Renal cortical epithelial cell (primary cell): Measurements from ENCODE around the gene COA6. TPM values are rescaled to one million over a fixed set of nuclear protein-coding genes. Genes with fewer than 3 reads are reported as not detected.

Experiments
- DNase-seq: peaks from one replicate; pipeline ENCODE4 v3.0.0-alpha.2; 2011; ENCODE audit warnings: low read depth
- total RNA-seq: library from RNA; depleted of rRNA; stranded (reverse); fragments of >200 nt; gene quantifications from 2 replicates; pipeline ENCODE4 v1.2.3, GENCODE V29; 2014

Gene COA6
- total RNA-seq, 1 donor from 2014 or later, result 11.5 TPM

DNA sequence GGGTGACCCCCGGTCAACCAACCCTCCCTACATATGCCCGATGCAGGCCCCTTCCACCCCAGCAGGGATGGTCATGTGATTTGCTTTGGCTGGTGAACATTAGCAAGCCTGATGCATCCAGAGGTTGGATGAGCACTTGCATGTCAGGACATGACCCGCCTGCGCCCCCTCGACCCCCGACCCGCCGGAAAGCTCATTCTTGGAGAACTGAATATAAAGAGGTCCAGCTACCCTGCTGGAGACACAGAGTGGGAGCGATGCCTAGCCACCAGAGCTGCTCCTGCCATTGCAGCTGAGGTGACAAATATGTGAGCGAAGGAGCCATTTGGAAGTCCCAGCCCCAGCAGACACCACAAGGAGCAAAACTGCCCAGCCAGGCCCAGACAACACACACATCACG, 39.6 kb downstream of the COA6 start:
- DNase-seq, result no peak

DNA sequence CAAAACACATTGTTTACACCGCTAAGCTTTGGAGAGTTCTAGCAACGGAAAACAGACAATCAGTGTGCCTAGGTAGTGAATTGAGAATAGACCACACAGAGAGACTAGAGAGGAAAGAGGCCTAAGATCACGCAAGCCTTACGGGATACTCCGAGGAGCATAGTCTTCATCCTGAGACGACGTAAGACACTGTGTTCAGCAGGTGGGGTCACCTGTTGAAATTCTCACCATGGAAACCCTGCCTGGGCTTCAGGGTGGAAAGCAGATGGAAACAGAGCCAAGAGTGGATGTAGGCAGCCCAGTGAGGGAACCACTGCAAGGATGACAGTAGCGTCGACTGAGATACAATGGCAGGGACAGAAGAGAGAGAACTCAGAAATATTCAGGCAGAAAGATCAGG, 40.2 kb downstream of the COA6 start:
- no peak for DNase-seq

DNA sequence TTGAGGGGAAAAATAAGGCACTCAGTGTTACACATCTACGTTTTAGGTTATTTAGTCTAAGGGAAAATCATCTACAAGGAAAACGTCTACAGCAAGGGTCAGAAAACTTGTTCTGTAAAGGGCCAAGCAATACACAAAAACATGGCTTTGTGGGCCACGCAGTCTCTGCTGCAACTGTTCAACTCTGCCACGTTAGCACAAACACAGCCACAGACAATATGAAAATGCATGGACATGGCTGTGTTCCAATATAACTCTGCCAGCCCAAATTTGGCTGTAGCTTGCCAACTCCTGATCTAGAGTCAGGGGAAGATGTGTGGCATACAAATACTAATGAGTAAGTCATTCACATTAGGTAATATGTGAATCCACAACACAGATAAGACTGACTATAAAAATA, 40.7 kb downstream of the COA6 start:
- no peak for DNase-seq

DNA sequence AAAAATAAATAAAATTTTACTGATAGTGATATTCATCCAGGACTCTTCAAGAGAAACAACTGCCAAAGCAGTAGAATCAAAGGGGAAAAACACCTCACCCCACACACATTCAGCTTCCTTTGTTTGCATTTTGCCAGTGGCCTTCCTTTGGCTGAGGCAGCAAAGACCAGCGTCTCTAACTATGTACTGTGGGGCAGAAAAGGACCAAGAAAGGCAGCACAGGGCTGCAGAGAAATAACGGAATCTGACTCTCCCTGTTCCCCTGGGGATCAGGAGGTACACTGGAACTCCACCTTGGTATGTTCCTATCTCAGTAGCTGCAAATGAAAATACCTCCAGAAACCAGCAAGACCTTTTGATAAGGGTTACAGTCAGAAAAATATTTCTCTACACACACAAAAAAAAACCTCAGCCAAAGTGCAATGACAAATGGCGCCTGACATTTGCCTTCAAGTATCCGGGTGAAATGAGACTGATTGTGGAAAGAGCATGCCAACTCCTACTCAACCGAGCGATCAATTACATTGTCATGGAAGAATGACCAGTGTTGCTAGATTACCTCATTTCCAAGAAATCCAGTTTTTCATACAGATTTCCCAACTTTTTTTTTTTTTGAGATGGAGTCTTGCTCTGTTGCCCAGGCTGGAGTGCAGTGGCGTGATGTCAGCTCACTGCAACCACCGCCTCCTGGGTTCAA, 54.8 kb downstream of the COA6 start:
- no peak for DNase-seq

DNA sequence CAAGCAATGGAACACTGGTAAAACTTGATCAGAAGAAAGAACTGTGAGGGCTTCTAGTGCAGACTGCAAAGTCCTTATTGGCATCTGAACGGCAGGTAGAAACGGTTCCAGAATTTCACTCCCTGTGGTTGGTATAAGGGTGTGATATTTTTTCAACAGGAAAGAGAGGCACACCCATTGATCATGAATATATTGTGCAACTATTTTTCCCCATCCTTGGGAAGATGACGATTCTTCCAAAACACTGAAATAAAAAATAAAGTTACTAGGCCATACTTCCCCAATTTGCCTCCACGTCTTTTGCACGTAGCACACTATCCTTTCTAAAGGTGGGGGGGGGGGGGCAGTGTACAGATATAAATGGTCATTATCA, 56.2 kb downstream of the COA6 start:
- no peak for DNase-seq

DNA sequence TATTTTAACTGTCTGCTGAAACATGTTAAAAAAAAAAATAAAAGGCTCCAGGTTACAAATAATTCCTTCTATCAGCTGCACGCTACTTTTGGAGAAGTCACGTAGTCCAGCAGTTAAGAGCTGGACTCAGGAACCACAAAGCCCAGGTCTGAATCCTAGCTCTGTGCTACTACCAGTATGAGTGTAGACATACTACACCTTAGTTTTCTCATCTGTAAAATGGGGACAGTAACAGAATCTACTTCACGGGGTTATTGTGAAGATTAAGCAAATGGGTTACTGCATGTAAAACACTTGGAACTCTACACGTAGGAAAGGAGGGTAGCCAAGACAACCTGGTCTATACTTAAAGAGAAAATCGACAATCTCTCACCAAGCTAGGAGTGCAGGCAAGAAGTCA, 57.4 kb downstream of the COA6 start:
- no peak for DNase-seq

DNA sequence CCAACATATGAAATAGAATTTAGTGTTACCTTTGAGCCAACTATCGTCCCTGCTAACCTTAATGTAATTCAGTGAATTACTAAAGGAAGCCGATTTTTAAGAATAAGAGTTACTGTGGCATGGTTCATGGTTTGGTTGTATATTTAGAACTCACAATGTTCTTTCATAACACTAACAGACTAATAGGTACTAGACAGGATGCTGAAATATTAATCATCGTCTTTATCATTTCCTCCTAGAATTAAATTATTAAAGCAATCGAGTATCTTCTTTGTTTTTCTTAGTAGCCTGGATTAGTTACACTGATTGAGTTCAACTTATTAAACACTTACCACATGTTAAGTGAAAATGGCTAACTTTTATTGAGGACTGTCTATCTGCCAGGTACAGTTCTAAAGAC, 58.0 kb downstream of the COA6 start:
- no peak for DNase-seq

DNA sequence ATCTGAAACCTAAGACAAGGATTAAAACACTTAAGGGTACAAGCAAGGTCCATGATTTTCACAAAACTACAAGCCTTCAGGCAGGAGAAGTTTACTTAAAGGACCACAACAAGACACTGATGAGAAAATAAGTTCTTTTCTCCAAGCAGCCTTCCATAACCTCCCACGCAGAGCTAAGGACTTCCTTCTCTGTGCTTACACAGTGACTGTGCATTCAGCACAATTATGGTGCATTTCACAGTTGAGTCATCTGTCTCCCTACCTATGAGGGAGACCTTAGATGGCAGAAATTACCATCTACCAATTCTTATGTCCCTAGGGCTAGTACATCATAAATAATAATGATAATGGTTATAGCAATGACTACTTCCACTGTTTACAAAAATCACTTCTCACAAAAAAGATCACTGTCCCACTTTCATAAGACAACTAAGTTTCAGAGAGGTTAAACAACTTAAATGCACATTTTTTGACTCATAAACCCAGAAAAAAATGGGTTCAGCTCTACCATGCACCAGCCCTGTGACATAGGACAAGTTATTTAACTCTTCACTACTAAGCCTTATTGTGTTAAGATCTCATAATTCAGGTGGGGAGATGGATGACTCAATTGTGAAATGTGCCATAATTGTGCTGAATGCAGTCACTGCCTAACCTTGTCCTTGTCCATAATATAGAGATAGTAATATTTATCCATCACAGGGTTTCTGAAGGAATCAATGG, 60.5 kb downstream of the COA6 start:
- peak; percentile 97 for DNase-seq

Other genes with a start within 250 kb of the COA6 start
- 20.6 and 26.2 TPM in 2 replicates for gene TARBP1, start 105.7 kb downstream of the COA6 start, total RNA-seq
- 53.0 and 79.6 TPM in 2 replicates for gene IRF2BP2, start 236.7 kb downstream of the COA6 start, total RNA-seq